Medulla oblongata (tissue), 1 donor: ENCODE data around the gene RAB3IP.
"Not testable (repeated sequence)": the region's sequence is repeated elsewhere in the genome, so short reads cannot be mapped to it uniquely, and the experiment has no call there.

Experiments used
- DNase-seq: peaks from one replicate; pipeline ENCODE4 v3.0.0-alpha.2; 2015; ENCODE audit errors: extremely low spot score

Gene RAB3IP

GRCh38 chr12:69834576-69834975 lies 95.9 kb downstream of the RAB3IP start:
- no peak for DNase-seq

- no peak for DNase-seq
Measured at GRCh38 chr12:69835081-69835480, 96.4 kb downstream of the RAB3IP start.

- DNase-seq, result no peak
Measured at GRCh38 chr12:69836015-69836414, 97.4 kb downstream of the RAB3IP start.

GRCh38 chr12:69837191-69837590 lies 98.5 kb downstream of the RAB3IP start:
- peak; percentile 70 for DNase-seq

GRCh38 chr12:69837657-69838415 lies 99.2 kb downstream of the RAB3IP start:
- DNase-seq, result no peak

GRCh38 chr12:69840727-69841126 lies 102.1 kb downstream of the RAB3IP start:
- DNase-seq, result no peak

- DNase-seq, result no peak
Measured at GRCh38 chr12:69843608-69844007, 104.9 kb downstream of the RAB3IP start.

GRCh38 chr12:69844416-69844815 lies 105.8 kb downstream of the RAB3IP start:
- no peak for DNase-seq

GRCh38 chr12:69844836-69845235 lies 106.2 kb downstream of the RAB3IP start:
- DNase-seq, result no peak

- DNase-seq, result peak; percentile 57
Measured at GRCh38 chr12:69846976-69847375, 108.3 kb downstream of the RAB3IP start.

GRCh38 chr12:69851976-69852375 lies 113.3 kb downstream of the RAB3IP start:
- DNase-seq, result no peak

GRCh38 chr12:69853176-69853961 lies 114.7 kb downstream of the RAB3IP start:
- DNase-seq, result not testable (repeated sequence)

- no peak for DNase-seq
Measured at GRCh38 chr12:69866698-69867097, 128.0 kb downstream of the RAB3IP start.

GRCh38 chr12:69868695-69869094 lies 130.0 kb downstream of the RAB3IP start:
- DNase-seq, result no peak

- DNase-seq, result no peak
Measured at GRCh38 chr12:69872804-69873203, 134.1 kb downstream of the RAB3IP start.
